Measurements from ENCODE around the gene PTPN14. TPM values are rescaled to one million over a fixed set of nuclear protein-coding genes. Genes with fewer than 3 reads are reported as not detected.

PTPN14 gene
- total RNA-seq, 6 donors from 2014 or later = 15.4 to 42.9 (median 27.0) TPM

- TF ChIP-seq EP300 (IDR thresholded peaks at IDR 0.05) (no peak), POLR2A (IDR thresholded peaks at IDR 0.05) (no peak), POLR2AphosphoS5 (IDR thresholded peaks at IDR 0.05) (no peak), CTCF (IDR thresholded peaks at IDR 0.05) (no peak)
These were observed 180.8 kb downstream of the PTPN14 start for GRCh38 chr1:214370615-214371014.

GRCh38 chr1:214369364-214369763, 182.0 kb downstream of the PTPN14 start:
- Histone ChIP-seq H3K9me3 (no peaks in the 10 kb centered on the region), H3K27me3 (no peaks in the 10 kb centered on the region), H3K36me3 (peaks cover 0 to 50% (median 9%) of the 10 kb centered on the region in 4 donors), H3K4me1 (no peaks in the 10 kb centered on the region), H3K27ac (no peak overlapping the region), H3K4me3 (no peak overlapping the region)
- no peak for TF ChIP-seq EP300 (IDR thresholded peaks at IDR 0.05)
- no peak for TF ChIP-seq POLR2A (IDR thresholded peaks at IDR 0.05)
- TF ChIP-seq CTCF (IDR thresholded peaks at IDR 0.05) = no peak
- TF ChIP-seq POLR2AphosphoS5 (IDR thresholded peaks at IDR 0.05) = no peak
- no peak for ATAC-seq (ENCODE audit: low FRiP score in 2 of 2)
- no peak for DNase-seq
- WGBS, 2 donors = 90 to 92% methylated on average over 8 of the region's 8 CpGs

More at GRCh38 chr1:214370615-214371014, 180.8 kb downstream of the PTPN14 start:
- no peaks in the 10 kb centered on the region for H3K4me1 ChIP-seq
- ATAC-seq (ENCODE audit: low FRiP score in 2 of 2) (no peak), DNase-seq (no peak)
- WGBS, 2 donors = 79 to 90% methylated on average over 3 of the region's 3 CpGs
- H3K9me3 ChIP-seq = no peaks in the 10 kb centered on the region
- peaks cover 0 to 40% (median 8%) of the 10 kb centered on the region in 4 donors for H3K36me3 ChIP-seq
- no peak overlapping the region for H3K4me3 ChIP-seq
- no peak overlapping the region for H3K27ac ChIP-seq
- H3K27me3 ChIP-seq = no peaks in the 10 kb centered on the region

DNA sequence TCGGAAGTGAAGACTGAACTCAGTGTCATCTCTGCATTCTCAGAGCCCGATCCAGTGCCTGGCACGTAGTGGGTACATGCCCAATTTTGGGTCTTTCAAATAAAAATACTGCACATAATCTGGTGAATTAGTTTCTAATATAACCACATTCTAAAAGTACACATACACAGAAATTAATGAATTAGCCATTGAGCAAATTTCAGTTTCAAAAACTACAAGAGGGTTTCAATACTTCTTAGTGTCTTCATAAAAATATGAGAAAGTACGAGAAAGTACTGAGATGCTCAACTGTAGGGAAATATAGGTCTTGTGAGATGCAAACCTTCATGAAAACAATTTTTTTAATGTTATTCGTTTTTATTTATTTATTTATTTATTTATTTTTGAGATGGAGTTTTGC, 183.6 kb downstream of the PTPN14 start:
- DNase-seq (no peak), ATAC-seq (ENCODE audit: low FRiP score in 2 of 2) (no peak)
- no peak overlapping the region for H3K27ac ChIP-seq
- H3K4me1 ChIP-seq = no peaks in the 10 kb centered on the region
- WGBS, 2 donors = 91 to 92% methylated on average over 5 of the region's 5 CpGs
- no peaks in the 10 kb centered on the region for H3K9me3 ChIP-seq
- H3K27me3 ChIP-seq = no peaks in the 10 kb centered on the region
- no peak overlapping the region for H3K4me3 ChIP-seq
- no peak for TF ChIP-seq POLR2A (IDR thresholded peaks at IDR 0.05)
- no peak for TF ChIP-seq POLR2AphosphoS5 (IDR thresholded peaks at IDR 0.05)
- TF ChIP-seq CTCF (IDR thresholded peaks at IDR 0.05) = no peak
- no peak for TF ChIP-seq EP300 (IDR thresholded peaks at IDR 0.05)
- H3K36me3 ChIP-seq = peaks cover 0 to 58% (median 13%) of the 10 kb centered on the region in 4 donors

DNA sequence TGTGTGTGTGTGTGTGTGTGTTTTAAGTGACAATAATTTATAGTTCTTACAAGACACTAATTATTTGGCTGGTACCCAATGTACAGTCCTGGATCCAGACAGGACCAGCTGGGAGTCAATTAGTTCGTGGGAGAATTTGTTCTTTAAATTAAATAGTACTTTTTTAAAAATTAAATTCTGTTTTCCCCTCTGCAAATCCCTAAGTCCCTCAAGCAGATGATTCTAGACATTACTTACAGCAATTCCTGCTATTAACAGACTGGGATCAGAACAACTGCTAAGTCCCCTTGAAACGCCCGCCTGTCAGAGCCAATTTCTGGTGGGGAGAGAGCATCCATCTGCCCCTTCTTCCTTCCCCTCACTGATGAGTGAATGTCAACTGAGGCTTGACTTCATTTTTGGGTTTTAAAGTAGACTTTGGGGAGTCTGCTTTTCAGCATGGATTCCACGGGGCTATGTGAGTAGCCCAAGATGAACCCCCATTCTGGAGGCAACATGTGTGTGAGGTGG, 186.6 kb downstream of the PTPN14 start:
- no peak overlapping the region for H3K27ac ChIP-seq
- no peak overlapping the region for H3K4me3 ChIP-seq
- H3K4me1 ChIP-seq = no peaks in the 10 kb centered on the region
- no peak for ATAC-seq (ENCODE audit: low FRiP score in 2 of 2)
- peaks cover 0 to 64% (median 13%) of the 10 kb centered on the region in 4 donors for H3K36me3 ChIP-seq
- no peak for DNase-seq
- no peak for TF ChIP-seq POLR2AphosphoS5 (IDR thresholded peaks at IDR 0.05)
- no peak for TF ChIP-seq CTCF (IDR thresholded peaks at IDR 0.05)
- TF ChIP-seq EP300 (IDR thresholded peaks at IDR 0.05) = no peak
- TF ChIP-seq POLR2A (IDR thresholded peaks at IDR 0.05) = no peak
- WGBS, 2 donors = 90% methylated on average over 4 of the region's 4 CpGs
- H3K9me3 ChIP-seq = no peaks in the 10 kb centered on the region
- no peaks in the 10 kb centered on the region for H3K27me3 ChIP-seq

- no peak overlapping the region for H3K27ac ChIP-seq
- no peaks in the 10 kb centered on the region for H3K9me3 ChIP-seq
- H3K4me3 ChIP-seq = no peak overlapping the region
- peaks cover 0 to 63% (median 15%) of the 10 kb centered on the region in 4 donors for H3K36me3 ChIP-seq
- DNase-seq (peak in 1 of 2 donors; percentile 20), ATAC-seq (ENCODE audit: low FRiP score in 2 of 2) (peak in 1 of 2 donors; percentile 89)
- H3K4me1 ChIP-seq = no peaks in the 10 kb centered on the region
- TF ChIP-seq EP300 (IDR thresholded peaks at IDR 0.05) (no peak), POLR2A (IDR thresholded peaks at IDR 0.05) (no peak), CTCF (IDR thresholded peaks at IDR 0.05) (no peak), POLR2AphosphoS5 (IDR thresholded peaks at IDR 0.05) (no peak)
- no peaks in the 10 kb centered on the region for H3K27me3 ChIP-seq
- 94% methylated on average over 12 of the region's 12 CpGs for WGBS, 2 donors
These were observed 187.0 kb downstream of the PTPN14 start for GRCh38 chr1:214364386-214364785.

All from upper lobe of left lung (tissue), 6 donors.